ENCODE results near the gene PLCB4. TPM values are rescaled to one million over a fixed set of nuclear protein-coding genes. Genes with fewer than 3 reads are reported as not detected.

Gene PLCB4
- total and polyA plus RNA-seq, 8 donors: 0.56 to 9.3 (median 2.3) TPM

DNA sequence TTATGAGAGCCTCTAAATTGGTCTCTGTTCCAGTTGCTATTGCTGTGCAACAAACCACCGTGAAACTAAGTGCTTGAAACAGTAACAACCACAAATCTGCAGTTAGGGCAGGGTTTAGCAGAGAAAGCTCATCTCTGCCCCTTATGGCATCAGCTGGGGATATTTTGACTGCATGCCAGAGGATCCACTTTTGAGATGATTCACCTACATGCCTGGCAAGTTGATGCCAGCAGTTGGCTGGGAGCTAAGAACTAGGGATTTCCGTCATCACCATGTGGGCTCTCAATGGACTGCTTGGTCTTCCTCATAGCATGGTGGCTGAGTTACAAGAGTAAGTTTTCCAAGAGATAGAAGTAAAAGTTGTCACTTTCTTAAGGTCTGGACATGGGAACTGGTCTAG lies 35.1 kb downstream of the PLCB4 start:
- H3K36me3 ChIP-seq: no peaks in the 10 kb centered on the region
- WGBS, 2 donors: 90 to 96% methylated on average over 2 of the region's 2 CpGs
- DNase-seq (no peak), FAIRE-seq (no peak), ATAC-seq (no peak)
- H3K27me3 ChIP-seq: no peaks in the 10 kb centered on the region
- TF ChIP-seq, protein P1, sequence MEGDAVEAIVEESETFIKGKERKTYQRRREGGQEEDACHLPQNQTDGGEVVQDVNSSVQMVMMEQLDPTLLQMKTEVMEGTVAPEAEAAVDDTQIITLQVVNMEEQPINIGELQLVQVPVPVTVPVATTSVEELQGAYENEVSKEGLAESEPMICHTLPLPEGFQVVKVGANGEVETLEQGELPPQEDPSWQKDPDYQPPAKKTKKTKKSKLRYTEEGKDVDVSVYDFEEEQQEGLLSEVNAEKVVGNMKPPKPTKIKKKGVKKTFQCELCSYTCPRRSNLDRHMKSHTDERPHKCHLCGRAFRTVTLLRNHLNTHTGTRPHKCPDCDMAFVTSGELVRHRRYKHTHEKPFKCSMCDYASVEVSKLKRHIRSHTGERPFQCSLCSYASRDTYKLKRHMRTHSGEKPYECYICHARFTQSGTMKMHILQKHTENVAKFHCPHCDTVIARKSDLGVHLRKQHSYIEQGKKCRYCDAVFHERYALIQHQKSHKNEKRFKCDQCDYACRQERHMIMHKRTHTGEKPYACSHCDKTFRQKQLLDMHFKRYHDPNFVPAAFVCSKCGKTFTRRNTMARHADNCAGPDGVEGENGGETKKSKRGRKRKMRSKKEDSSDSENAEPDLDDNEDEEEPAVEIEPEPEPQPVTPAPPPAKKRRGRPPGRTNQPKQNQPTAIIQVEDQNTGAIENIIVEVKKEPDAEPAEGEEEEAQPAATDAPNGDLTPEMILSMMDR (IDR thresholded peaks at IDR 0.05): no peak
- no peaks in the 10 kb centered on the region for H3K9me3 ChIP-seq
- intact Hi-C loops (cut with DNase I): no loop called here
- no peak overlapping the region for H3K27ac ChIP-seq
- no peak overlapping the region for H3K4me3 ChIP-seq
- H3K4me1 ChIP-seq: no peaks in the 10 kb centered on the region

DNA sequence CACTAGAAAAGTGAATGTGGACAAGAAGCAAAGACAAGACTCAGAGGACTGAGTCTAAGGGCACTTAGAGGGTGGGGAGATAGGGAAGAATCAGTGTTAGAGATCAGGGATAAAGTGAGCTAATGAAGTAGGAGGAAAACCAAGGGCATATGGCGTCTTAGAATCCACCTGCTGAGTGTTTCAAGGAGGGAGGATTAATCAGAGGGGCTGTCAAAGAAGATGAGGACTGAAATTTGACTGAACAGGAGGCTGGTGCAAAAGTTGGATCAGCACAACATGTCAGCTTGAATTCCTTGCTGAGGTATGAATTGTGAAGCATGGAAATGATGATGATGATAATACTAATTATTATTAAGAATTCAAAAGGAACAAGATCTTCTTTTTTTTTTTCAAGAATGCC lies 39.4 kb downstream of the PLCB4 start:
- H3K36me3 ChIP-seq: no peaks in the 10 kb centered on the region
- H3K27me3 ChIP-seq: no peaks in the 10 kb centered on the region
- intact Hi-C loops (cut with DNase I): no loop called here
- H3K27ac ChIP-seq: no peak overlapping the region
- no peaks in the 10 kb centered on the region for H3K4me1 ChIP-seq
- no peak overlapping the region for H3K4me3 ChIP-seq
- H3K9me3 ChIP-seq: no peaks in the 10 kb centered on the region
- TF ChIP-seq, protein P1 (IDR thresholded peaks at IDR 0.05): no peak
- ATAC-seq (no peak), DNase-seq (no peak), FAIRE-seq (no peak)
- 75 to 83% methylated on average over 1 of the region's 1 CpG for WGBS, 2 donors

DNA sequence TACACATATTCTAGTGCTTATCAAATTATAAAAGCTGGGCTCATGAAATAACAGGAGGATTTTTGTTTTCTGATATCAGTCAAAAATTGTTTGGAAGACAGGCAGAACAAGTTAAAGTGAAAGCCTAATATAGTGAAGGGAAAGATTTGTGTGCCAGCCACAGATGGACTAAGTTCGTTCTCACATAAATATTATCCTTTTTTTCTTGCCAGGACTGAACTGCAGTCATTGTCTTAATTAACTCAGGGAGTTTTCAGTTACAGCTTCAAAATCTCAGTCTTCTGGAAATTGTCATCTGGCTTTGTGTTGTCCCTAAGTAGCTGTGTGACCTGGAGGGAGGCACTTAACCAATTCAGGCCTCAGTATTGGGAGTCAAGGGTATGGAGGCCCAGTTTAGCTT lies 40.7 kb downstream of the PLCB4 start:
- intact Hi-C loops (cut with DNase I): no loop called here
- Histone ChIP-seq H3K4me1 (no peaks in the 10 kb centered on the region), H3K36me3 (no peaks in the 10 kb centered on the region), H3K9me3 (no peaks in the 10 kb centered on the region), H3K27me3 (no peaks in the 10 kb centered on the region), H3K4me3 (no peak overlapping the region), H3K27ac (no peak overlapping the region)
- 68 to 89% methylated on average over 1 of the region's 1 CpG for WGBS, 2 donors
- FAIRE-seq: no peak
- no peak for ATAC-seq
- TF ChIP-seq, protein P1 (IDR thresholded peaks at IDR 0.05): no peak
- no peak for DNase-seq

DNA sequence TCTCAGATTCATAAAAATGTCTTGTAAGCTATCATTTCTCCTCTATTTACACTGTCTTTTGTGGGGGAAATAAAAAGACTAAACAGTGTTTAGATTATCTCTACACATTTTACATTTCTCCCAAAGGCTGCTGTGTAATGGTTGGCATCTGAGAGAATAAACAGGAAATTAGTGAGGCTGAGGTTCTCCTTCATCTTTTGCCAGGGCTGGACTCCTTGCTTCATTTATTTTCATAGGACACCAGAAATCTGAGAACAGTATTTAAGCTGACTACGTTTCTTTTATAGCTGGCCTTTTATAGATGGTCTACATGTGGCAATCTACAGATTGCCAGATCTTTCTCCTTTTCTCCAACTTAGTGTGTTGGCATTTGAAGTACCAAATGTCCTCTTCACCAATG lies 41.5 kb downstream of the PLCB4 start:
- DNase-seq: no peak
- Histone ChIP-seq H3K4me1 (no peaks in the 10 kb centered on the region), H3K4me3 (no peak overlapping the region), H3K27me3 (no peaks in the 10 kb centered on the region), H3K27ac (no peak overlapping the region), H3K36me3 (no peaks in the 10 kb centered on the region), H3K9me3 (no peaks in the 10 kb centered on the region)
- FAIRE-seq: no peak
- no peak for ATAC-seq
- TF ChIP-seq, protein P1 (IDR thresholded peaks at IDR 0.05): no peak
- 48 to 54% methylated on average over 1 of the region's 1 CpG for WGBS, 2 donors
- intact Hi-C loops (cut with DNase I): no loop called here

DNA sequence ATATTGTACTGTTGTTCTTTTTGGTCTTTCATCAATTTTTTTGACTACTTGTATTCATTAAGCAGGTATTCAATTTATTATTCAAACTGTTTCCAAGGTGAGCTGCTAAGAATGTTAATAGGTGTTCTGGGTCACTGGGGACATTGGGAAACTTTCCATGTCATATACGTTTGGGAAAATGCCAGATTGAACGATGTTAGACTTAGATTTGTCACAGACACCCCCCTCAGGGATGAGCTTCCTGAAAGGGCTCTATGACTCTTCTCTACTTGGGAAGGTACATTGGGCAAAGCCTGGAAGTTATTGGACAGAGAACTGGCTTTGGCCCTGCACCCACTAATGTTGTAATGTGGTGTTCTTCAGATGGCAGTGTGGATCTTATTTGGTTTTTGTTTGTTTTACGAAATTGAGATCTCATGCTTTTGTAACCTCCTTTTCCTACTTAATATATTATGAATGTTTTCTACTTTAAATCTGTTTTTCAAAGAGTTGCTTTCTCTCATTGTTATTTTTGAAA lies 42.1 kb downstream of the PLCB4 start:
- TF ChIP-seq, protein P1 (IDR thresholded peaks at IDR 0.05): no peak
- Histone ChIP-seq H3K36me3 (no peaks in the 10 kb centered on the region), H3K9me3 (no peaks in the 10 kb centered on the region), H3K4me1 (no peaks in the 10 kb centered on the region), H3K4me3 (no peak overlapping the region), H3K27me3 (no peaks in the 10 kb centered on the region), H3K27ac (no peak overlapping the region)
- FAIRE-seq: peak; percentile 13
- intact Hi-C loops (cut with DNase I): no loop called here
- ATAC-seq: no peak
- WGBS, 2 donors: 55 to 65% methylated on average over 3 of the region's 3 CpGs
- DNase-seq: no peak

All from pancreas (tissue), 10 donors.